Neural cell (in vitro differentiated cells): ENCODE results near the gene GNG7. TPM values are rescaled to one million over a fixed set of nuclear protein-coding genes. Genes with fewer than 3 reads are reported as not detected.

Source experiments
- H2AFZ ChIP-seq: fragments of 200-600, 300-800 bp; sonication (generic), shearing (Covaris generic); 2 replicates; pipeline ENCODE4 v1.6.0; 2014; ENCODE audit warnings: low read depth, mild to moderate bottlenecking, antibody characterized with exemption, low read length, moderate library complexity
- H3F3A ChIP-seq: fragments of 200-600 bp; shearing (Covaris generic); 2 replicates; pipeline ENCODE4 v1.6.1; 2016; ENCODE audit warnings: mild to moderate bottlenecking, moderate library complexity, mixed read lengths, antibody characterized with exemption, low read length; ENCODE audit not compliant: insufficient read depth, poor library complexity, severe bottlenecking
- H3K27ac ChIP-seq: fragments of 200-600, 300-800 bp; sonication (generic), shearing (Covaris generic); 2 replicates; pipeline ENCODE4 v1.5.1; 2014; ENCODE audit warnings: mild to moderate bottlenecking, low read length, moderate library complexity
- H3K27me3 ChIP-seq: fragments of 300-800, 200-600 bp; sonication (generic), shearing (Covaris generic); 2 replicates; pipeline ENCODE4 v1.6.0; 2014; ENCODE audit warnings: mild to moderate bottlenecking, low read depth, low read length, moderate library complexity; ENCODE audit not compliant: insufficient read depth
- H3K36me3 ChIP-seq: fragments of 300-800, 200-600 bp; sonication (generic), shearing (Covaris generic); 2 replicates; pipeline ENCODE4 v1.5.1; 2014; ENCODE audit warnings: mild to moderate bottlenecking, antibody characterized with exemption, low read length, moderate library complexity; ENCODE audit not compliant: insufficient read depth
- H3K4me2 ChIP-seq: fragments of 300-800, 200-600 bp; sonication (generic), shearing (Covaris generic); 2 replicates; pipeline ENCODE4 v1.6.0; 2014; ENCODE audit warnings: mild to moderate bottlenecking, low read length
- H3K4me3 ChIP-seq: fragments of 300-800, 200-600 bp; sonication (generic), shearing (Covaris generic); 2 replicates; pipeline ENCODE4 v1.5.1; 2014; ENCODE audit warnings: mild to moderate bottlenecking, low read length, moderate library complexity
- H3K79me2 ChIP-seq: fragments of 200-600 bp; shearing (Covaris generic); replicated peaks from 2 replicates; pipeline ENCODE4 v1.6.0; 2014; ENCODE audit warnings: mild to moderate bottlenecking, low read length, moderate library complexity; ENCODE audit not compliant: insufficient read depth
- H3K9ac ChIP-seq: fragments of 300-800, 200-600 bp; sonication (generic), shearing (Covaris generic); 2 replicates; pipeline ENCODE4 v1.6.1; 2016; ENCODE audit warnings: mild to moderate bottlenecking, low read length, mixed read lengths
- H3K9me2 ChIP-seq: fragments of 200-600 bp; shearing (Covaris generic); 2 replicates; pipeline ENCODE4 v1.6.1; 2016; ENCODE audit warnings: mild to moderate bottlenecking, low read length, mixed read lengths; ENCODE audit not compliant: insufficient read depth
- H3K9me3 ChIP-seq: fragments of 200-600, 300-800 bp; sonication (generic), shearing (Covaris generic); 2 replicates; pipeline ENCODE4 v1.6.1; 2016; ENCODE audit warnings: mild to moderate bottlenecking, mixed run types, low read length, moderate library complexity, mixed read lengths
- H4K20me1 ChIP-seq: fragments of 200-600 bp; shearing (Covaris generic); 2 replicates; pipeline ENCODE4 v1.6.1; 2016; ENCODE audit warnings: mild to moderate bottlenecking, mixed run types; ENCODE audit not compliant: insufficient read depth
- EP300 ChIP-seq: fragments of 450-650 bp; conservative IDR thresholded peaks from 2 replicates; pipeline ENCODE4 v1.6.1; 2014; ENCODE audit warnings: antibody characterized with exemption, mild to moderate bottlenecking, moderate library complexity; ENCODE audit not compliant: poor library complexity, severe bottlenecking
- EZH2 ChIP-seq: fragments of 200-600, 300-800 bp; shearing (Covaris generic), sonication (generic); IDR thresholded peaks from 2 replicates; pipeline ENCODE4 v1.6.1; 2014; ENCODE audit warnings: antibody characterized with exemption, low read length, borderline replicate concordance, mild to moderate bottlenecking; ENCODE audit not compliant: insufficient read depth, poor library complexity, severe bottlenecking
- MXI1 ChIP-seq: fragments of 450-650 bp; conservative IDR thresholded peaks from 2 replicates; pipeline ENCODE4 v1.6.1; 2014; ENCODE audit warnings: antibody characterized with exemption, mild to moderate bottlenecking; ENCODE audit not compliant: poor library complexity, severe bottlenecking
- POLR2AphosphoS5 ChIP-seq: IDR thresholded peaks from 2 replicates; pipeline ENCODE4 v1.6.1; 2012
- RAD21 ChIP-seq: fragments of 450-650 bp; conservative IDR thresholded peaks from 2 replicates; pipeline ENCODE4 v1.6.1; 2014; ENCODE audit warnings: antibody characterized with exemption, mild to moderate bottlenecking, moderate library complexity
- SMC3 ChIP-seq: fragments of 450-650 bp; conservative IDR thresholded peaks from 2 replicates; pipeline ENCODE4 v1.6.1; 2014; ENCODE audit warnings: antibody characterized with exemption, mild to moderate bottlenecking, moderate library complexity; ENCODE audit not compliant: poor library complexity
- TAF1 ChIP-seq: IDR thresholded peaks from 2 replicates; pipeline ENCODE4 v1.6.1; 2012; ENCODE audit warnings: low read depth
- polyA plus RNA-seq: library from polyadenylated mRNA; depleted of rRNA; stranded (reverse); fragments of >200 nt; gene quantifications from 2 replicates; pipeline ENCODE4 v1.2.3, GENCODE V29; 2014
- TF ChIP-seq, protein P1 (sequence below): IDR thresholded peaks from 2 replicates; pipeline ENCODE4 v1.6.1; 2012; ENCODE audit warnings: borderline replicate concordance
- TF ChIP-seq, protein P2 (sequence below): fragments of 450-650 bp; IDR thresholded peaks from 2 replicates; pipeline ENCODE4 v1.5.1; 2014; ENCODE audit warnings: antibody characterized with exemption, mild to moderate bottlenecking, moderate library complexity; ENCODE audit not compliant: poor library complexity, severe bottlenecking

Gene GNG7
- polyA plus RNA-seq, 1 donor from 2014 or later: 3.0 TPM

DNA sequence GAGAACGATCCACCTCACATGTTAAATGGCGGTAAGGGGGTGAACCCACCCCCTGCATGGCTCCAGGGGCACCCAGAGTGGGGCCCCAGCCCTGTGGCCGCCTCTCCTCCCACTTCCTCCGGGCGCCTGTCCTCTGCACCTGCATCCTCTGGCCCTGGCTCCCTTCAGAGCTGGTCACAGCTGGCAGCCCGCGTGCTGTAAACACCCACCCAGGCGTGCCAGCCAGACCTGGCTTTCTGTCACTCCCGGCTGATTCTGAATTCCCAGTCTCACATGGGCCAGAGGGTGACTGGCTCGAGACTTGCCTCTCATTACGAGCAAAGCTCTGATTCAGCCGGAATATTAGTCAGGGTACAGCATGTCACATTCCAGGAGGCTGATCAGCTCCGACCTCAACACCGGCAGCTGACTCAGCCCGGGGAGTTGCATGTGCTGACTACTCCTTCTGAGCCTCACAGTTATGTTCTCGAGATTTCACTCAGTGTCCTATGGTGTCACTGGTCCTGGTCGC lies 75.1 kb downstream of the GNG7 start:
- no peaks in the 10 kb centered on the region for H3F3A ChIP-seq
- H3K27ac ChIP-seq: no peak overlapping the region
- H2AFZ ChIP-seq: no peak overlapping the region
- H3K4me2 ChIP-seq: no peak overlapping the region
- H3K27me3 ChIP-seq: no peaks in the 10 kb centered on the region
- H4K20me1 ChIP-seq: no peaks in the 10 kb centered on the region
- H3K4me3 ChIP-seq: no peak overlapping the region
- TF ChIP-seq MXI1 (no peak), SMC3 (no peak), RAD21 (no peak)
- TF ChIP-seq, protein P1, sequence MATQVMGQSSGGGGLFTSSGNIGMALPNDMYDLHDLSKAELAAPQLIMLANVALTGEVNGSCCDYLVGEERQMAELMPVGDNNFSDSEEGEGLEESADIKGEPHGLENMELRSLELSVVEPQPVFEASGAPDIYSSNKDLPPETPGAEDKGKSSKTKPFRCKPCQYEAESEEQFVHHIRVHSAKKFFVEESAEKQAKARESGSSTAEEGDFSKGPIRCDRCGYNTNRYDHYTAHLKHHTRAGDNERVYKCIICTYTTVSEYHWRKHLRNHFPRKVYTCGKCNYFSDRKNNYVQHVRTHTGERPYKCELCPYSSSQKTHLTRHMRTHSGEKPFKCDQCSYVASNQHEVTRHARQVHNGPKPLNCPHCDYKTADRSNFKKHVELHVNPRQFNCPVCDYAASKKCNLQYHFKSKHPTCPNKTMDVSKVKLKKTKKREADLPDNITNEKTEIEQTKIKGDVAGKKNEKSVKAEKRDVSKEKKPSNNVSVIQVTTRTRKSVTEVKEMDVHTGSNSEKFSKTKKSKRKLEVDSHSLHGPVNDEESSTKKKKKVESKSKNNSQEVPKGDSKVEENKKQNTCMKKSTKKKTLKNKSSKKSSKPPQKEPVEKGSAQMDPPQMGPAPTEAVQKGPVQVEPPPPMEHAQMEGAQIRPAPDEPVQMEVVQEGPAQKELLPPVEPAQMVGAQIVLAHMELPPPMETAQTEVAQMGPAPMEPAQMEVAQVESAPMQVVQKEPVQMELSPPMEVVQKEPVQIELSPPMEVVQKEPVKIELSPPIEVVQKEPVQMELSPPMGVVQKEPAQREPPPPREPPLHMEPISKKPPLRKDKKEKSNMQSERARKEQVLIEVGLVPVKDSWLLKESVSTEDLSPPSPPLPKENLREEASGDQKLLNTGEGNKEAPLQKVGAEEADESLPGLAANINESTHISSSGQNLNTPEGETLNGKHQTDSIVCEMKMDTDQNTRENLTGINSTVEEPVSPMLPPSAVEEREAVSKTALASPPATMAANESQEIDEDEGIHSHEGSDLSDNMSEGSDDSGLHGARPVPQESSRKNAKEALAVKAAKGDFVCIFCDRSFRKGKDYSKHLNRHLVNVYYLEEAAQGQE: no peak
- no peaks in the 10 kb centered on the region for H3K9me2 ChIP-seq
- no peaks in the 10 kb centered on the region for H3K36me3 ChIP-seq
- H3K9ac ChIP-seq: no peak overlapping the region
- no peaks in the 10 kb centered on the region for H3K9me3 ChIP-seq
- no peaks in the 10 kb centered on the region for H3K79me2 ChIP-seq

DNA sequence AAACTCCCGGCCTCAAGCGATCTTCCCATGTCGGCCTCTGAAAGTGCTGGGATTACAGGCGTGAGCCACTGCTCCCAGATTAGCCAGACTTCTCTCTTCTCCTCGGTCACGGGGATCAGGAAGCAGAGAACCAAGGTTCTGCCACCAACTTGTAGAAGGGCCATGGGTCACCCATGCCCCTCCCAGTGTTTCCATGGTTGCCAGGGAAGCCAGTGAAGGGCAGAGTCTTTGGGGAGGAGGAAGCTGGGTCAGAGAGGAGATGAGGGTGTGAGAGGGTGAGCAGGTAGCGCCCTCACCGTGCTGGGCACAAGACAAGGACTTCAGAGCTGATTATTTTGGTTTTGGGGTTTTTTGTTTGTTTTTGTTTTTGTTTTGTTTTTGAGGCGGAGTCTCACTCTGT lies 77.1 kb downstream of the GNG7 start:
- H3K4me2 ChIP-seq: no peak overlapping the region
- TF ChIP-seq, protein P1: no peak
- no peak for TF ChIP-seq SMC3
- TF ChIP-seq EZH2: no peak
- no peak for TF ChIP-seq EP300
- TF ChIP-seq, protein P2, sequence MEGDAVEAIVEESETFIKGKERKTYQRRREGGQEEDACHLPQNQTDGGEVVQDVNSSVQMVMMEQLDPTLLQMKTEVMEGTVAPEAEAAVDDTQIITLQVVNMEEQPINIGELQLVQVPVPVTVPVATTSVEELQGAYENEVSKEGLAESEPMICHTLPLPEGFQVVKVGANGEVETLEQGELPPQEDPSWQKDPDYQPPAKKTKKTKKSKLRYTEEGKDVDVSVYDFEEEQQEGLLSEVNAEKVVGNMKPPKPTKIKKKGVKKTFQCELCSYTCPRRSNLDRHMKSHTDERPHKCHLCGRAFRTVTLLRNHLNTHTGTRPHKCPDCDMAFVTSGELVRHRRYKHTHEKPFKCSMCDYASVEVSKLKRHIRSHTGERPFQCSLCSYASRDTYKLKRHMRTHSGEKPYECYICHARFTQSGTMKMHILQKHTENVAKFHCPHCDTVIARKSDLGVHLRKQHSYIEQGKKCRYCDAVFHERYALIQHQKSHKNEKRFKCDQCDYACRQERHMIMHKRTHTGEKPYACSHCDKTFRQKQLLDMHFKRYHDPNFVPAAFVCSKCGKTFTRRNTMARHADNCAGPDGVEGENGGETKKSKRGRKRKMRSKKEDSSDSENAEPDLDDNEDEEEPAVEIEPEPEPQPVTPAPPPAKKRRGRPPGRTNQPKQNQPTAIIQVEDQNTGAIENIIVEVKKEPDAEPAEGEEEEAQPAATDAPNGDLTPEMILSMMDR: no peak
- no peak for TF ChIP-seq TAF1
- TF ChIP-seq RAD21: no peak
- TF ChIP-seq MXI1: no peak
- TF ChIP-seq POLR2AphosphoS5: no peak
- H3K27ac ChIP-seq: no peak overlapping the region
- H3K27me3 ChIP-seq: no peaks in the 10 kb centered on the region
- H4K20me1 ChIP-seq: no peaks in the 10 kb centered on the region
- no peaks in the 10 kb centered on the region for H3F3A ChIP-seq
- no peaks in the 10 kb centered on the region for H3K9me2 ChIP-seq
- H3K79me2 ChIP-seq: no peaks in the 10 kb centered on the region
- H3K36me3 ChIP-seq: no peaks in the 10 kb centered on the region
- H3K9ac ChIP-seq: no peak overlapping the region
- H3K9me3 ChIP-seq: no peaks in the 10 kb centered on the region
- H2AFZ ChIP-seq: no peak overlapping the region
- H3K4me3 ChIP-seq: no peak overlapping the region
